GM19351 (cell line): ENCODE data around the gene ARHGAP22.

Source experiments
- ATAC-seq: cut with Tn5 transposase; IDR thresholded peaks from one replicate; pipeline ENCODE4 v1.9.1; 2021; ENCODE audit warnings: mild to moderate bottlenecking, moderate library complexity; ENCODE audit not compliant: unreplicated experiment

Gene ARHGAP22

DNA sequence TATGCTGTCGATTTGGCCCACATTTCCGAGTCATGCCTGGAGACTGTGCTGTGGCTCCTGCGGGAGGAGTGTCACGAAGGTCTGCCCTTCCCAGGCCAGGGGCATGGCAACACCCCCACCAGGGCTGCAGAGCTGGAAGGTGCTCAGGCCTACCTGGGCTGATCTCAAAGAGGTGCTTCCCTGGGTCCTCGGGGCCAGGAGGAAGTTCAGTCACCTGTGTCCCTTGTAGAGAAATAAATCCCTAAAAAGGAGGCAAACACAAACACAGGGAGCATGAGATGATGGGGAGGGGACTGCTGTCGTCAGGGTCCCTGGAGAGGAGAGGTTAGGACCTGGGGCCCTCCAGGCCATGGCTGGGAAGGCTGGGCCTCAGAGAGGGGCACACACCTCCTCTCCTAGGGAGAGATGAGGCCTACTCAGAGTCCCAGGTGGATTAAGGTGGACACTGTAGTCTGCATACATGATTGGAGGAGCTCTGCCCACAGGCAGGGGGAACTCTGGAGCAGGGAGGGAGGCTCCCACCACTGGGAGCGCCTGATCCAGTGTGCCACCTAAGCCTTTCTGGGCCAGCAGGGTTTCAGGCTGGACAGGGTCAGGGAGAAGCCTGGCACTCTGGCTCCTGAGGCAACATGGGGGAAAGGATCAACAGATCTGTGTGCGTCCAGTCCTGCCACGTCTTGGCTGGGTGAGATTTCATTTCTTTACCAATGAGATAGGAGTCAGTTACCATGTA is 49.4 kb downstream of the ARHGAP22 start:
- ATAC-seq, result no peak

DNA sequence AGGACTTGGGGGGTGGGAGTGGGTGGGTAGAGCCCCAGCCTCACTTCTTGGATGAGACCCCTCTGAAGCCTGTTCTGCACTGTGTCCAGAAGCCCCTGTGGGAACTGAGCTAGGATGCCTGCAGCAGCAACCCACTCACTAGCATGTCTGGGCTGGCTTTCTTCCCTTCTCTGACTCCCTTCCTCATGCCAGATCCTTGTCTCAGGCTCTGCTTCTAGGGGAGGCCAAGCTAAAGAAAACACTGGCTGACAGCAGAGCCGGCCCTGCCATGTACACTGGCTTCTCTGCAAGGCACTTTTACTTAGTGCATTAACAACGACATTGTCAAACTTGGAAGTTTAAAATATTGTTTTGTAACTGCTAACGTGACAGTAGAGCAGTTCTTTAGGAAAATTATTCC is 50.2 kb downstream of the ARHGAP22 start:
- no peak for ATAC-seq

DNA sequence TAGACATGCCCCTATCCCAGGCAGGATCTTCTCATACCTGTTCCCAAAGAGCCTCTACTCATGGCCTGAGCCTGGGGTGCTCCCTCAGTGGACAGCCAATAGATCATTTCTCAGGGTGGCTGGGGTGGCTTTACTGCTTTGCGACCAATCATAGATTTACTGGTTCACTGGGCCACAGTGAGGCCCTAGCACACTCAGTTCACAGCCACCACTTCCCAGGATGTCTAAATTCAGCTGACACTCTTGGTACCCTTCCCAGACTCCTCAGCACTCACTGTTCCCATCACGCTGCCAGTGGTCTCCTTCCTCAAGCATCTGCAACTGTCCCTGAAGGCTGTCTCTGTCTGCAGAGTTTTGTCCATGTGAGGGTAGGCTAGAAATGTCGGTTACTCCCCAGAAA is 50.6 kb downstream of the ARHGAP22 start:
- no peak for ATAC-seq

DNA sequence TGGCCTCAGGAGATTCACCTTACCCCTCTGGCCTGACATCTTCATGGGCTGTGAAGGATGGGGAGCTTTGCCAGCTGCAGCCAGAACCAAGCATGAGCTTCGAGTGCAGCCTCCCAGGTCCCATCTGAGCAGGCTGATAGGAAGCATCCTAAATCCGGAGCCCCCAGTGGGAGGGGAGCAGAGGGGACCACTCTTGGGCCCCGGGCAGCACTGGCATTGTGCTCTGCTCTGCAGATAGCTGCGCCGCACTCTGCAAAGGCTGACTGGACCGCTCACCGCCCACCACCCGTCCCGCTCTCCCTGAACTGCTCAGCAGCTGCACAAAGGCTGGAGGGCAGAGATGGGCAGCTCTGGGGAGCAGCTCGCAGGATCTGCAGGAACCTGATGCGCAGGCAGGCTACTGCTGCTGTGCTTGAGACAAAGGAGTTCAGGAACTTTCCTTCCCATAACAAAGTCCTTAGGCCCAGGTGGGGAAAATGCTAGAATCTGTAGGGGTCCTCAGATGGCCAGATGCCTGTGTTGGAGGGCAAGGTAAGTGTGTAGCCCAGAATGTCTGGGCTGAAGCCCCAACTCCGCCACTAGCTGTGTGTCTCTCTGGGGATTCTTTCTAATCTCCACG is 51.8 kb downstream of the ARHGAP22 start:
- no peak for ATAC-seq

DNA sequence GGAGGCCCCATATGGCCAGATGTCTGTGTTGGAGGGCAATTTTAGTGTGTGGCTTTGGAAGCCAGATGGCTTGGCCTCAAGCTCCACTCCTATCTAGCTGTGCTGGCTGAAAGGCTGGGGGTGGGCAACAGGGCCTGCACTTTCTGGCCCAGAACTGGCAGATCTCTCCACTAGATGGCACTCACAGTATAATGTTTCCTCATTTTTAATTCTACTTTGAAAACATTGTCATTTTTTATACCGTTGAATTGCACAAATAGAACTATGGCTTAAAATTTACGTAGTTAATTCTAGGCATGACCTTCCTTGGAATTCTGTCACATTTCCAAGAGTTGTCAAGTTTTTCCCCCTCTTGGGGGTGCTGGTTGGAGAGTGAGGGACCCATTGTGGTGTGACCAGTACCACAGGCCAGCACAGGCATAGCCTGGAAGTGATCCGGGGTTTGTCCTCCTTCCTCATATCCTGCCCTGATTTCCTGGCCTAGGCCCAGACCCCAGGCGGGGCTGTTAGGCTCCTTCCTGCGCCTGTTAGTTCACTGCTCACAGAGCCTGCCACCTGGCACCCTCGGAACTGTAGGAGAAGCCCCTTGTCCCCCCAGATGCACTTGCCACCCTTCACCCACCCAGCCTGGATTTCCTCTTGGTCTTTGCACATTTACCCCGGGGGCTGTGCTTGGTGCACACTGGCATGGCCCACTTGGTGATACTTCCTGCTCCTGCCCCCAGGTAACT is 52.8 kb downstream of the ARHGAP22 start:
- ATAC-seq, result no peak

DNA sequence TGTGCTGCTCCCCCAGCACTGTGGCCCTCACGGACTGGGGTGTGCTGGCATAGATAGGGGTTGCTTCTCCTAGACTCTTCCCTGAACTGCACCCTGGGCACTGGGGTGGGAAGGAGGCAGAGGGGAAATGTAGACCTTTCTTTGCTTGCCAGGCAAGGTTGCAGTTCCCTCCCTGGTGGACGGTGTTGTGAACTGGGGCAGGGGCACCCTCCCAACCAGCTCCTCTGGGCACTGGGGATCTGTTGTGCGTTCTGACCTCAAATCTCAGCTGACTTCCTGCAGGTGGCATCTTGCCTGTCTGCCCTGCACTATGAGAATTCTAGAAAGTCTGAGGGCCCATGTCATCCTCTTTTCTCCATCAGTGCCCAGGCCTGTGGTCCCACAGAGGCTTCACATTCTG is 53.9 kb downstream of the ARHGAP22 start:
- ATAC-seq, result no peak

DNA sequence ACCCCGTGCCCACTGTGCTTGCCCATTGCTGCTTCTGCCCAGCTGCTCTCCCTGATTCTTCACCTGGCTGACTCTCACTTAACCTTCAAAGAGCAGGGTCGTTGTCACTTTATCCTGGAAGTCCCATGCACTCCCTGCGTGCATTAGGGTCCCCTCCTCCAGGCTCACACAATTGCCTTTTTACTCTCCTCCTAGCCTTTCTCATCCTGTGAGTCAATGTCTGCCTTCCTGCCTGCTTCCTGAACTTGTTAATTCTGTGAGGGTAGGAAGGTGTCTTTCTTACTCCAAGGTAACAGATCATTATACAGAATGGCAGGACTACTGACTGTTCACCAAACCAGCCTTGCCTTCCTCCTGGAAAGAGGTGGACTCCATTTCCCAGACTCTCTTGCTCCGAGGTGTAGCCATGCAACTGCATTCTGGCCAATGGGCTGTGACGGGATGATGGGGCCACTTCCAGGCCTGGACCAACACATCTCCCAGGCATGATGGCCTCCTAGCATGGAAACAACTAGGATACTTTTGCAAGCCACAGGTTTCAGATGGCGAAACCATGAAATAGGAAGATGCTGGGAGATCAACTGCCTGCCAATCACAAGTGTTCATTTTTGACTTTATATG is 54.7 kb downstream of the ARHGAP22 start:
- no peak for ATAC-seq

DNA sequence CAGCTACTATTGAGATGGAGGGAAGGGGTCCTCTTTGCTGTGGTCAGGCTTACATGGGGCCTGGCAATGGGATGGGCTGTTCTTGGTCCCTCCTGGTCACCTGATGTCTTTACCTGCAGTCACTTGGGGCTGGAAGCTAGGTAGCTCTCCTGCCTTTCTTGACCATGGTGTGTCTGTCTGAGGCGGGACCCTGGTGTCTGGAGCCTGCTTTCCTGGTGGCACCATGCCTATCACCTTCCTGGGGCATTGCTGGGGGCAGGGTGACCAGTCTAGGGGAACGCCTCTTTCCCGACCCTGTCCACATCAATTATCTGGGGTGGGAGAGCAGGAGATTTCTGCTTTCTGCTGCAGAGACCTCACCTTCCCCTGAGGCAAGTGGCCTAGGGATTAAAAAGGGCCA is 55.6 kb downstream of the ARHGAP22 start:
- ATAC-seq, result no peak

DNA sequence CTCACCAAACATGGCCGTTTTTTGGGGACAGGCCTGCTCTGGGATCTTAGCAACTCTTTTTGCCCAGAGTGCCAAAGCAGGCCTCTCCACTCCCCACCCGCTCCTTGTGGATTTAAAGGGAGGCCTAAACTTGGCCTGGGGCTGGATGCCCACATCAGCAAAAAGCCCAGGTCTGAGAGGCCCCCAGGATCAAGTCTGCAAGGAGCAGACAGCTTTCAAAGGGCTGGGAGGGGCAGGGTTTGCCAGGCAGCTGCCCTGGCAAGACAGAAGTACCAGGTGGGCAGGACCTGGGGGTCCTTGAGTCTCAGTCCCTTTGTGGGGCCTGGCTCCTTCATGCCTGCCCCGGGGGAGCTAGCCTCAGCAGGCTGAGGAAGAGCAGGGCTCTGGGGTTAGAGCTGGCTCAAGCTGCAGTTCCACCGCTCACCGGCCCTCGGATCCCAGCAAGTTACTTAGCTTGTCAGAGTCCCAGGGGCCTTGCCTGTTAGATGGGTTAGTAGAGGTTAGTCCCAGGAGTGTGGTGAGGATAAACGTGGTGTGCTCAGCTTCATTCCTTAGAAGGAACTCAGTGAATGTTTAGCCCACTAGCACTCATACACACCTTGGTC is 56.2 kb downstream of the ARHGAP22 start:
- no peak for ATAC-seq

DNA sequence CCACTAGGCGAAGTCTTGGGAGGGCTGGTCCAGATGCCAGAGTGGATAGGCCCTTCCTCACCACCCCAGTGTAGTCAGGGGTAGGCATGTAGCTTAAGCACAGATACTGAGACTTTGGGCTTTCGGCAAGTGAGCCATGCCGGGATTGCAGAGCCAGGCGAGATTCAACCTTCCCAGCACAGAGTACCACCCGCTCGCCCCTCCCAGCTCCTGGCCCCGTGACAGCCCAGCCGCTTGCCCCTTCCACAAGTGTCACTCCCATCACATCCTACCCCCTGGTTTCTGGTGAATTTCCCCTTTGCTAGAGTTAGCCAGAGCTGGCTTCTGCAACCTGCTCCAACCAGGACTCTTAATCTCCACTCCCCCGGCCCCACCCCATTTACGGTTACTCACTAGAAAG is 56.9 kb downstream of the ARHGAP22 start:
- no peak for ATAC-seq

DNA sequence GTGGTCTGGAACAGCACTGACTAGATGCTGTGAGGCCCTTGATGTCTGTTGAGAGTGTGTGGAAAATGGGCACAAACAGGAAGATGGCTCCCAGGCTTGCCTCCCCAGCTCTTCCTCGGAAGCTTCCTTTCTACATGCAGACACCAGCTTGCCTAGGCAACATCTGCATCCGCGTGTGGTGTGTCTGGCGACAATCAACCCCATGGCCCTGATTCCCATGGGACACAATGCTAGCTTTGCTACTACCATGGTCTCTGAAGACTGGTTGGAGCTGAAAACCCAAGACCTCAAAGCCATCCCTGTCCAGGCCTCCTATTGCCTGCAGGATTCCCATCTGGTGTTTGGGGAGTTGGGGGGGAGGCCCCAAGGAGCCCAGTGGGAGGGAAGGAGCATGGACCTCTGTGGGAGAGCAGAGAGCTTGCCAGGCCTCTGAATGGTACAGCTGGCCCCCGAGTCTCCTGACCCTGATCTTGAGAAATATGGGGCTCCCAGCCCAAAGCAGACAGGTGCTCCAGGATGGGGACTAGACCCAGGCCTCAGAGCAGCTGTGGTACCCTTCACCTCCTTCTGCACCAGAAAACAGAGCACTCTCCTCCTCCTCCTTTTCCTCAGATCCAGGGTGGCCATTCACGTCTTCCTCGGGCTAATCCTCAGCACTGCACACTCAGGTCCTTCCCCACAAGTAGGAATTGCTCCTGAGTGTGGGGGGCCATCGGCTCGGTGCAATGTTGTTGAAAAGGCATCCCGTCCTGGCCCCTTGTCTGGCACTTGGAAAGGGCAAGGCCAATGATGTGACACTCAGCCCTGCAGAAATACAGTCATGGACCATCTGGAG is 57.6 kb downstream of the ARHGAP22 start:
- ATAC-seq, result no peak

DNA sequence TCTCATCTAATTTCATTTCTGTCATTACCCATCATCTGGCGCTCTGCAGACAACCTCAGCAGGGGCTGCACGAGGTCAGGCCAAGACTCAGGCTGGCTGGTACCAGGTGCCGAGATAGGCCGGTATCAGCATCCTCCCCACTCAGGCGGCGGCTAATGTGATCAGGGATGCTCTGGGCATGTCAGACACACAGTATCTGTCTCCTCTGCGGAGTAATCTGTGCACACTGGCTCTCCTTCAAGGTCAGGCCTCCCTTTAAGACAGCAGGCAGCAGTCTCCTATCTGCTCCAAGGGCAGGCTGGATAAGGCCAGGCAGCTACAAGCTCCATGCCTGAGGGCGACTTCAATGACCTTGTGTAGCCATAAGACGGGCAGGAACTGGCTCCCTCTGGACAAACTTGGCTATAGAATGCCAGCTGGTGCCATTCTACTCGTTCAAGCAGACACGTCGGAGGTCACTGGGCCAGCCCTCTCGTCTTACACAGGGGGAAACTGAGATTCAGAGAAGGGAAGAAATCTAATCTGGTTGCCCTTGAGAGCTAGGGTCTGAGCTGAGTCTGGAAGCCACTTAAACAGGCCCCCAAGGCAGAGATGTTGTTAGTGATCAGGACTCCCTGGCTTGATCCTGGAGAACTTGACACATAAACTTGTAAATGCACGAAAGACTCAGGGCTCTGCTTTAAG is 59.3 kb downstream of the ARHGAP22 start:
- ATAC-seq, result no peak

DNA sequence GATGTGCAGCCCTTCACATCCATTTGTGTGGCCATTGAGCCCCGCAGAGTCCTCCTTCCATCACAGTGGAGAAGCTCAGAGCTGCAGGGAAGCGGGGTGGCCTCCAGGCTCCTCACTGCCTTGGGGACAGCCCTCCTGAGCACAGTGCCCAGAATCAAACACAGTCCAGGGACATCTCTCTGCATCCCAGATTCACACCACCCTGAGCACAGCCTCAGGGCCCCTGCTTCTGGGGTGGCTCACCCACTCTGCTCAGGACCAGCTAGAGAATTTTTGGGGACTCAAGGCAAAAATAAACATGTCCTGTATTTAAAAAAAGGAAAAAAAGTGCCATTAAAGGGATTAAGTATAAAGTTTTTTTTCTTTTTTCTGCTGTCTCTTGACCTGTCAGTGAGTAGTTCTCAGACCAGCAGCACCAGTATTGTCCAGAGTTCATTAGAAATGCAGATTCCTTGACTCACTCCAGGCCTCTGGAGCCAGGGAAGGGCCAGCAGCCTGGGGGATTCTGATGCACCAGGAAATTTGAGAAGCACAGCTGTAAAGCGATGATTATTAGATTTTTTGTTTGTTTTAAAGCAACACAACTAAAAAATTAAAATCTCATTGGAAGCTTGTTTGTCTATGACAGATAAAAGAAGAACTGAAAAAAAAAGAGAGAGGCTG is 61.6 kb downstream of the ARHGAP22 start:
- ATAC-seq, result no peak

DNA sequence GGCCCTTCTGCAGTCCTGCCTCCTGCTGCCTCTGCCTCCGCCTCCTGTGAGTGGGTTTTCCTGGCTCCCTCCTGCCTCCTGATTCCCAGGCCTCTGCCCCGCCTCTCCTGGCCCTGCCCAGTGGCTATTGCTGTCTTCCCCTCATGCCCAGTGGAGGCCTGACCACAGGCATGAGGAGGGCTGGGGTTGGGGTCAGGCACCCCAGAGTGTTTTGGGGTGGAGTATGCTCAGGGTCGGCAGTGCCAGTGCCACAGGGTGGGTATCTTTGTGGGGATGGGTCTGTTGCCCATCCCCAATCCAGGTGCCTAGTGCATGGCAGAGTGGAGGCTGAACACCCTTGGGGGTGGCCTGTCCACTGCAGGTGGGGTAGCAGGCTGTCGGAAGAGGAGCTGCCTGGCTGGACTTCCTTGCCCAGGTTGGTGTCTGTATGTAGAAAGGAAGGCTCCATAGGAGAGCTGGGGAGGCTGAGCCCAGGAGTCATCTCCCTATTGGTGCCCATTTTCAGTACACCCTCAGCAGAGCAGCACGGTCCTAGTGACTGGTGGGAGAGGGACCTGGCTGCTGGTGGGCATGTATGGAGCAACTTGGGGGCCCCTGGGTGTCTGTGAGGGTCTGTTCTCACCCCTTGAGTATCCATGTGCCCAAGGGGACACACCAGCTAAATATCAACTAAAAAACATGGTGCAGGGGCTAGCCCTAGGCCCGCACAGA is 62.2 kb downstream of the ARHGAP22 start:
- no peak for ATAC-seq

DNA sequence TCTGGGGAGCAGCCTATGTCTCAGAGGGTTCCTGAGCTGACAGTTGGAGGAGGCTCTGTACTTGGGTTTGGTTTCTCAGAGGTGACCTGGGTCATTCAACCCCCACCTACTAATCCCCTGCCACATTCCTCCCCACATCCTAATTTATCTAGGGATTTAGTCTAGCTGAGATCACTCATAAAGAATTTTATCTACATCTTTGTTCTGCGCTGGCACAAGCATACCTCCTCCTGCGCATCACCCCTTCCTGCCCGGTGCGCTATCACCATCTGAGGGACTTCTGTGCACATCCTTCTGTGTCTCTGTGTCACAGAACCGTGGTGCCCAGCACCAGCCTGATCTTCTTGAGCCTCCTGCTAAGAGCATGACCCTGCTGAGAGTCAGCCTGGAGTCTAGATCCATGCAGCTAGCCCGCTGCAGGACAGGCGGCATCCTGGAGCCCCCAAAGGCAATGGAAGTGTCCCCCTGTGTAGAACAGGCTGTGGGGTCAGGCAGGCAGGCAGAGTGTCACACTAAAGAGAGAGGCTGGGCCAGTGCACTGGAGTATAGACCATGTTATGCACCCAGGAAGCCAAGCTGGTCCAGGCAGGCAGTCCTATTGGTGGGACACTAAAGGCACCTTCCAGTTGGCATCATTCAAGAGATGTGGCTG is 63.6 kb downstream of the ARHGAP22 start:
- no peak for ATAC-seq

DNA sequence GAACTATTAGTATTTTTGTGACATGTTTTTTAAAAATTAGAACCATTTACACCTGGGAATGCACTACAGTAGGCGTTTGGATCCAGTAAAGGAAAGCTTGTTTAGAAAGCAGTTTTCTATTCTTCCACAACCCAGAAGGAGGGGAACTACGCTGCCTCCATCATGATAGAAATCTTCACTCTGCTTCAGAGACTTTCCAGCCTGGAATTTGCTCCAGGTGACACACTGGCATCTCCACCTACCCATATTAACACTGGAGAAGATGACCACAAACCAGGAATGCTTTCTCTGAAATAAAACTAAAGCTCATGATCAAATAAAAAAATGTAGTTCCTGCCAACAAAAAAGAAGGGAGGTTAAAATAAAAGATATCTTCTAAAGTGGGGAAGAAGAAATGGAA is 66.3 kb downstream of the ARHGAP22 start:
- ATAC-seq, result no peak

DNA sequence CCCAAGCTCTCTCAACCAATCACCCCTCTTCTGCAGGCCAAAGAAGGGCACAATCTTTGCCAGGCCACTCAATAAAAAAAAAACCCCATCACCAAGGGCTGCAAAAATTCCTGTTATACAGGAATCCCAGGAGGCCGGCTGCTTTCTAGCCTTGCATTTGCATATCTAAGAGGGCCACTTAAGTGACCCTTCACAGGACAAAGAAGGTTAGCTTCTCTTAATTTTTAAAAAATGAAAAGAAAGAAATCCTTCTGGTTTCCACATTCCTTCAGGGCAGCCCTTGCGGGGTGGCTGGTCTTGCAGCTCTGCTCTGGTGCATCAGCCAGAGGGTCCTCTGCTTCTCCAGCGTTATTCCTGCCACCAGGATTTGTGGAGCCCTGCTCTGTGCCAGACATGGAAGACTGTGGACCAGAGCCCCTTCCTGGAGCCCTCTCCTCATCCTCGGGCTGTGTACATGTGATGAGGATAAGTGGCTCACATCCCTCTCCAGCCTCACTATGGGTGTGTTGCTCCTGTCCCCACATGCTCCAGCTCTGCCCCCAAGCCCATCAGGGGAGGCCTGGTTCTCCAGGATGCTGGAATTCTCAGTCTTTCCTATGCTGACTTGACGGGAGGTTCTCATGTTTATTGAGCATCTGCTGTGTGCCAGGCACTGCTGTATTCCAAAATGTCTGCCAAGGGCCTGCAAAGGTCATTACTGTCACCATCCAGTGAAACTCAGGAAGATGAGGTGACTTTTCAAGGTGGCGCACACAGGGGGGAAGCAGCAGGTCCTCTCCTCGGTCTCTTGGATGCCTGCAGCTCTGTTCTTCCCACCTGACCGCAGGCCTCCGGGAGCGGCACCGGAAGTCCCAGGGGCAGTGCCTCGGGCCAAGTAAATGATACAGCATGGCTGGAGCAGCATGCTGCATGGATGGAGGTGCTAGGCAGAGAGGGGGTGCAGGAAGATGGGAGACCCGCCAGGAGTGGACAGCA is 67.7 kb downstream of the ARHGAP22 start:
- no peak for ATAC-seq
